NCI-H446 (cell line): ENCODE measurements around the gene MC1R.
"Not testable (repeated sequence)": the region's sequence is repeated elsewhere in the genome, so short reads cannot be mapped to it uniquely, and the experiment has no call there.

Experiments
- DNase-seq, 2 experiments: peaks; one replicate each; lab custom pipeline; 2025; lab: John Stamatoyannopoulos, UW

MC1R gene

GRCh38 chr16:89934611-89935553 is 16.2 kb downstream of the MC1R start:
- DNase-seq = no peak

GRCh38 chr16:89935620-89936019 is 17.0 kb downstream of the MC1R start:
- not testable (repeated sequence) for DNase-seq

GRCh38 chr16:89936034-89936433 is 17.4 kb downstream of the MC1R start:
- DNase-seq = no peak

GRCh38 chr16:89936508-89936907 is 17.8 kb downstream of the MC1R start:
- no peak for DNase-seq

GRCh38 chr16:89936981-89937380 is 18.3 kb downstream of the MC1R start:
- no peak for DNase-seq

- DNase-seq = no peak
Measured at GRCh38 chr16:89938175-89938885, 19.7 kb downstream of the MC1R start.

- no peak for DNase-seq
Measured at GRCh38 chr16:89944773-89945172, 26.1 kb downstream of the MC1R start.

- no peak for DNase-seq
Measured at GRCh38 chr16:89945654-89946053, 27.0 kb downstream of the MC1R start.

- no peak for DNase-seq
Measured at GRCh38 chr16:89946515-89946914, 27.9 kb downstream of the MC1R start.

- no peak for DNase-seq
Measured at GRCh38 chr16:89949121-89949742, 30.6 kb downstream of the MC1R start.

- no peak for DNase-seq
Measured at GRCh38 chr16:89949756-89950155, 31.1 kb downstream of the MC1R start.

- no peak for DNase-seq
Measured at GRCh38 chr16:89951509-89951908, 32.8 kb downstream of the MC1R start.

- no peak for DNase-seq
Measured at GRCh38 chr16:89952049-89952448, 33.4 kb downstream of the MC1R start.

GRCh38 chr16:89952551-89952950 is 33.9 kb downstream of the MC1R start:
- DNase-seq = no peak

- no peak for DNase-seq
Measured at GRCh38 chr16:89953671-89954406, 35.2 kb downstream of the MC1R start.

GRCh38 chr16:89954462-89954861 is 35.8 kb downstream of the MC1R start:
- no peak for DNase-seq

- DNase-seq = no peak
Measured at GRCh38 chr16:89955001-89955685, 36.5 kb downstream of the MC1R start.

GRCh38 chr16:89956505-89957215 is 38.0 kb downstream of the MC1R start:
- DNase-seq = no peak

- no peak for DNase-seq
Measured at GRCh38 chr16:89957216-89957785, 38.6 kb downstream of the MC1R start.

- DNase-seq = no peak
Measured at GRCh38 chr16:89958068-89958467, 39.4 kb downstream of the MC1R start.
